GM12878 (cell line): Measurements from ENCODE around the gene SLC1A1. TPM values are rescaled to one million over a fixed set of nuclear protein-coding genes. Genes with fewer than 3 reads are reported as not detected.

ENCODE experiments used
- ATAC-seq: fragments of 200-7000 bp; cut with Tn5 transposase; 3 replicates; pipeline ENCODE4 v1.9.1; 2020; ENCODE audit warnings: mild to moderate bottlenecking, moderate library complexity
- BruUV-seq: library from RNA; stranded (reverse); fragments of 400-500 nt; replicated peaks from 2 replicates; lab custom pipeline; 2021; lab: Mats Ljungman, UMichigan
- CTCF ChIA-PET: fragments of 300-600 bp; sonication (Branson Sonifier 250); formaldehyde crosslinking; extraction: SDS; loops from one replicate; lab custom pipeline; 2021; ENCODE audit warnings: inconsistent platforms; lab: Yijun Ruan, JAX
- POLR2A ChIA-PET: fragments of 350-600 bp; formaldehyde crosslinking; extraction: SDS; loops from one replicate; lab custom pipeline; 2021; ENCODE audit warnings: inconsistent platforms; lab: Charles Lee
- RAD21 ChIA-PET: fragments of 300-600 bp; sonication (Branson Sonifier 250); formaldehyde crosslinking; loops from one replicate; lab custom pipeline; 2023; ENCODE audit warnings: antibody characterized with exemption; ENCODE audit not compliant: unreplicated experiment; lab: Charles Lee
- SMC1A ChIA-PET: fragments of 300-600 bp; sonication (Branson Sonifier 250); formaldehyde crosslinking; loops from one replicate; lab custom pipeline; 2023; ENCODE audit not compliant: unreplicated experiment, uncharacterized antibody; lab: Charles Lee
- DNase-seq: peaks from one replicate; pipeline ENCODE4 v3.0.0-alpha.2; 2011; ENCODE audit warnings: low read depth, low spot score
- FAIRE-seq: peaks from 3 replicates; lab custom pipeline; 2011; peaks lifted over from hg19 to GRCh38; lab: Jason Lieb, UNC
- H2AFZ ChIP-seq: 2 replicates; pipeline ENCODE4 v1.6.0; 2011; ENCODE audit warnings: low read depth, low read length, control low read depth; ENCODE audit not compliant: control insufficient read depth
- H3K27ac ChIP-seq: 2 replicates; pipeline ENCODE4 v1.5.1; 2011; ENCODE audit warnings: control low read depth; ENCODE audit not compliant: control insufficient read depth, insufficient read depth
- H3K27me3 ChIP-seq, 2 experiments: replicated peaks in 1 of 2; 2 replicates each; pipeline versions ENCODE4 v1.6.0 to v1.6.1; 2011; ENCODE audit warnings: low read length in 1 of 2; ENCODE audit not compliant: control insufficient read depth in 2 of 2, insufficient read depth in 2 of 2
- H3K36me3 ChIP-seq, 2 experiments: 2 replicates each; pipeline ENCODE4 v1.5.1; 2011; ENCODE audit warnings: low read length in 1 of 2; ENCODE audit not compliant: control insufficient read depth in 2 of 2, insufficient read depth in 2 of 2
- H3K4me1 ChIP-seq: 2 replicates; pipeline ENCODE4 v1.6.1; 2011; ENCODE audit warnings: mild to moderate bottlenecking, low read length, moderate library complexity, mixed read lengths; ENCODE audit not compliant: control insufficient read depth, insufficient read depth
- H3K4me2 ChIP-seq: 2 replicates; pipeline ENCODE4 v1.6.0; 2011; ENCODE audit warnings: control low read depth; ENCODE audit not compliant: control insufficient read depth, insufficient read depth
- H3K4me3 ChIP-seq: fragments of 200-600 bp; sonication (generic); 2 replicates; pipeline ENCODE4 v1.5.1; 2016
- H3K79me2 ChIP-seq: 2 replicates; pipeline ENCODE4 v1.6.0; 2011; ENCODE audit warnings: low read length; ENCODE audit not compliant: control insufficient read depth, insufficient read depth
- H3K9ac ChIP-seq: 2 replicates; pipeline ENCODE4 v1.8.0; 2011; ENCODE audit warnings: low read length, control low read depth, mixed read lengths; ENCODE audit not compliant: control insufficient read depth, insufficient read depth
- H3K9me3 ChIP-seq: replicated peaks from 3 replicates; pipeline ENCODE4 v1.5.1; 2011; ENCODE audit warnings: mild to moderate bottlenecking, low read length; ENCODE audit not compliant: control insufficient read depth, insufficient read depth
- H4K20me1 ChIP-seq: 2 replicates; pipeline ENCODE4 v1.6.0; 2011; ENCODE audit not compliant: control insufficient read depth, insufficient read depth
- CBX3 ChIP-seq: fragments of 200-600 bp; sonication (generic); IDR thresholded peaks from 2 replicates; pipeline ENCODE4 v1.6.1; 2016; ENCODE audit warnings: low read depth, borderline replicate concordance
- NBN ChIP-seq: fragments of 450-650 bp; IDR thresholded peaks from 2 replicates; pipeline ENCODE4 v1.6.1; 2016
- NR2C2 ChIP-seq: IDR thresholded peaks from 2 replicates; pipeline ENCODE4 v1.6.1; 2011; ENCODE audit warnings: borderline replicate concordance, low read depth; ENCODE audit not compliant: control insufficient read depth, insufficient read length
- RB1 ChIP-seq: fragments of 450-650 bp; formaldehyde crosslinking; IDR thresholded peaks from 2 replicates; pipeline ENCODE4 v1.6.1; 2017; ENCODE audit warnings: mild to moderate bottlenecking, borderline replicate concordance
- RFX5 ChIP-seq: IDR thresholded peaks from 2 replicates; pipeline ENCODE4 v1.6.1; 2011; ENCODE audit warnings: low read depth, low read length, improper control_type of control experiment
- ZBTB4 ChIP-seq: fragments of 450-650 bp; formaldehyde crosslinking; IDR thresholded peaks from 2 replicates; pipeline ENCODE4 v1.4.0; 2022; ENCODE audit warnings: mild to moderate bottlenecking, moderate library complexity
- ZNF24 ChIP-seq: fragments of 450-650 bp; IDR thresholded peaks from 2 replicates; pipeline ENCODE4 v1.6.1; 2017; ENCODE audit warnings: antibody characterized with exemption, mild to moderate bottlenecking
- ZNF274 ChIP-seq: IDR thresholded peaks from one replicate; pipeline ENCODE4 v1.8.0; 2011; ENCODE audit not compliant: insufficient read length, insufficient read depth
- WGBS: methylation state at CpG from one replicate; pipeline ENCODE4 v1.1.6; 2016; ENCODE audit warnings: low lambda C conversion rate; ENCODE audit not compliant: insufficient replicate concordance, insufficient coverage; ENCODE audit errors: missing lambda C conversion rate; 5-methylcytosine and 5-hydroxymethylcytosine counted together
- in situ Hi-C: fragments of 300-500 bp; cut with MboI; formaldehyde crosslinking; loops from 9 replicates; pipeline ENCODE4 v1.14.3; 2018; ENCODE audit warnings: mixed read lengths
- intact Hi-C: fragments of 100-400 bp; cut with micrococcal nuclease; formaldehyde crosslinking; loops from one replicate; pipeline ENCODE4 v1.14.2; 2022; ENCODE audit not compliant: unreplicated experiment
- polyA plus RNA-seq, 11 experiments: library from polyadenylated mRNA; depleted of rRNA in 4 of 11; unstranded in 6 of 11; stranded (reverse) in 5 of 11; fragments of >200 nt; fragmentation: Nextera tagmentation in 4 of 11; fragmentation: Illumina TruSeq in 1 of 11; extraction: Ambion mirVana in 4 of 11; extraction: Trizol in 1 of 11; gene quantifications; 1 replicate in 1 of 11; 2 replicates in 10 of 11; pipeline versions ENCODE4 v1.2.1 to v1.2.3, GENCODE V29; 2011 to 2016; ENCODE audit warnings: inconsistent platforms in 2 of 11, missing spikeins in 2 of 11, low read depth in 1 of 11
- total RNA-seq, 4 experiments: library from RNA; depleted of rRNA in 3 of 4; stranded (reverse); fragments of >200 nt in 3 of 4; fragmentation: Illumina TruSeq in 1 of 4; extraction: Trizol in 1 of 4; gene quantifications; 2 replicates each; pipeline versions ENCODE4 v1.2.1 to v1.2.3, GENCODE V29; 2013 to 2021
- TF ChIP-seq, protein P1 (sequence below): fragments of 450-650 bp; IDR thresholded peaks from 2 replicates; pipeline ENCODE4 v1.6.1; 2016; ENCODE audit warnings: mild to moderate bottlenecking, moderate library complexity, borderline replicate concordance
- TF ChIP-seq, protein P2 (sequence below): IDR thresholded peaks from 2 replicates; pipeline ENCODE4 v1.6.1; 2011; ENCODE audit warnings: mild to moderate bottlenecking, low read depth, low read length, moderate library complexity; ENCODE audit not compliant: insufficient replicate concordance
- TF ChIP-seq, protein P3 (sequence below): fragments of 450-650 bp; IDR thresholded peaks from 2 replicates; pipeline ENCODE4 v1.6.1; 2017; ENCODE audit warnings: antibody characterized with exemption, mild to moderate bottlenecking, moderate library complexity

SLC1A1 gene
- total and polyA plus RNA-seq, 10 of the 15 experiments (the other 5 are each of a cell fraction or from before 2014, with no cell fraction given): 4.2 to 24.9 (median 18.3) TPM

GRCh38 chr9:4553951-4554381 is 63.7 kb downstream of the SLC1A1 start (continued):
- TF ChIP-seq, protein P1, sequence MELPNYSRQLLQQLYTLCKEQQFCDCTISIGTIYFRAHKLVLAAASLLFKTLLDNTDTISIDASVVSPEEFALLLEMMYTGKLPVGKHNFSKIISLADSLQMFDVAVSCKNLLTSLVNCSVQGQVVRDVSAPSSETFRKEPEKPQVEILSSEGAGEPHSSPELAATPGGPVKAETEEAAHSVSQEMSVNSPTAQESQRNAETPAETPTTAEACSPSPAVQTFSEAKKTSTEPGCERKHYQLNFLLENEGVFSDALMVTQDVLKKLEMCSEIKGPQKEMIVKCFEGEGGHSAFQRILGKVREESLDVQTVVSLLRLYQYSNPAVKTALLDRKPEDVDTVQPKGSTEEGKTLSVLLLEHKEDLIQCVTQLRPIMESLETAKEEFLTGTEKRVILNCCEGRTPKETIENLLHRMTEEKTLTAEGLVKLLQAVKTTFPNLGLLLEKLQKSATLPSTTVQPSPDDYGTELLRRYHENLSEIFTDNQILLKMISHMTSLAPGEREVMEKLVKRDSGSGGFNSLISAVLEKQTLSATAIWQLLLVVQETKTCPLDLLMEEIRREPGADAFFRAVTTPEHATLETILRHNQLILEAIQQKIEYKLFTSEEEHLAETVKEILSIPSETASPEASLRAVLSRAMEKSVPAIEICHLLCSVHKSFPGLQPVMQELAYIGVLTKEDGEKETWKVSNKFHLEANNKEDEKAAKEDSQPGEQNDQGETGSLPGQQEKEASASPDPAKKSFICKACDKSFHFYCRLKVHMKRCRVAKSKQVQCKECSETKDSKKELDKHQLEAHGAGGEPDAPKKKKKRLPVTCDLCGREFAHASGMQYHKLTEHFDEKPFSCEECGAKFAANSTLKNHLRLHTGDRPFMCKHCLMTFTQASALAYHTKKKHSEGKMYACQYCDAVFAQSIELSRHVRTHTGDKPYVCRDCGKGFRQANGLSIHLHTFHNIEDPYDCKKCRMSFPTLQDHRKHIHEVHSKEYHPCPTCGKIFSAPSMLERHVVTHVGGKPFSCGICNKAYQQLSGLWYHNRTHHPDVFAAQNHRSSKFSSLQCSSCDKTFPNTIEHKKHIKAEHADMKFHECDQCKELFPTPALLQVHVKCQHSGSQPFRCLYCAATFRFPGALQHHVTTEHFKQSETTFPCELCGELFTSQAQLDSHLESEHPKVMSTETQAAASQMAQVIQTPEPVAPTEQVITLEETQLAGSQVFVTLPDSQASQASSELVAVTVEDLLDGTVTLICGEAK: no peak

GRCh38 chr9:4555236-4555635 is 65.0 kb downstream of the SLC1A1 start:
- Histone ChIP-seq H4K20me1 (no peaks in the 10 kb centered on the region), H3K9me3 (no peaks in the 10 kb centered on the region), H3K27ac (no peak overlapping the region), H3K4me3 (no peak overlapping the region), H3K79me2 (no peaks in the 10 kb centered on the region), H3K4me1 (peaks cover 15% of the 10 kb centered on the region), H3K4me2 (no peak overlapping the region), H2AFZ (no peak overlapping the region), H3K27me3 (no peaks in the 10 kb centered on the region), H3K9ac (no peak overlapping the region), H3K36me3 (no peaks in the 10 kb centered on the region; a peak in 1 of 4 replicates)
- FAIRE-seq: no peak
- BruUV-seq: no TSS peak
- in situ Hi-C loops (no loop called here), intact Hi-C loops (no loop called here)
- CTCF ChIA-PET: no interaction called here
- POLR2A ChIA-PET: no interaction called here
- no peak for DNase-seq
- ATAC-seq: no peak
- SMC1A ChIA-PET: interaction anchor here (0.8 to 1.2 kb wide), 2 partner anchors 20 to 39 kb away, joined by 3 read pairs; no protein-coding TSS in a partner anchor
- RAD21 ChIA-PET: no interaction called here
- WGBS: 45% methylated on average over 2 of the region's 2 CpGs
- TF ChIP-seq, protein P2, sequence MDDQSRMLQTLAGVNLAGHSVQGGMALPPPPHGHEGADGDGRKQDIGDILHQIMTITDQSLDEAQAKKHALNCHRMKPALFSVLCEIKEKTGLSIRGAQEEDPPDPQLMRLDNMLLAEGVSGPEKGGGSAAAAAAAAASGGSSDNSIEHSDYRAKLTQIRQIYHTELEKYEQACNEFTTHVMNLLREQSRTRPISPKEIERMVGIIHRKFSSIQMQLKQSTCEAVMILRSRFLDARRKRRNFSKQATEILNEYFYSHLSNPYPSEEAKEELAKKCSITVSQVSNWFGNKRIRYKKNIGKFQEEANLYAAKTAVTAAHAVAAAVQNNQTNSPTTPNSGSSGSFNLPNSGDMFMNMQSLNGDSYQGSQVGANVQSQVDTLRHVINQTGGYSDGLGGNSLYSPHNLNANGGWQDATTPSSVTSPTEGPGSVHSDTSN: no peak
- TF ChIP-seq, protein P3, sequence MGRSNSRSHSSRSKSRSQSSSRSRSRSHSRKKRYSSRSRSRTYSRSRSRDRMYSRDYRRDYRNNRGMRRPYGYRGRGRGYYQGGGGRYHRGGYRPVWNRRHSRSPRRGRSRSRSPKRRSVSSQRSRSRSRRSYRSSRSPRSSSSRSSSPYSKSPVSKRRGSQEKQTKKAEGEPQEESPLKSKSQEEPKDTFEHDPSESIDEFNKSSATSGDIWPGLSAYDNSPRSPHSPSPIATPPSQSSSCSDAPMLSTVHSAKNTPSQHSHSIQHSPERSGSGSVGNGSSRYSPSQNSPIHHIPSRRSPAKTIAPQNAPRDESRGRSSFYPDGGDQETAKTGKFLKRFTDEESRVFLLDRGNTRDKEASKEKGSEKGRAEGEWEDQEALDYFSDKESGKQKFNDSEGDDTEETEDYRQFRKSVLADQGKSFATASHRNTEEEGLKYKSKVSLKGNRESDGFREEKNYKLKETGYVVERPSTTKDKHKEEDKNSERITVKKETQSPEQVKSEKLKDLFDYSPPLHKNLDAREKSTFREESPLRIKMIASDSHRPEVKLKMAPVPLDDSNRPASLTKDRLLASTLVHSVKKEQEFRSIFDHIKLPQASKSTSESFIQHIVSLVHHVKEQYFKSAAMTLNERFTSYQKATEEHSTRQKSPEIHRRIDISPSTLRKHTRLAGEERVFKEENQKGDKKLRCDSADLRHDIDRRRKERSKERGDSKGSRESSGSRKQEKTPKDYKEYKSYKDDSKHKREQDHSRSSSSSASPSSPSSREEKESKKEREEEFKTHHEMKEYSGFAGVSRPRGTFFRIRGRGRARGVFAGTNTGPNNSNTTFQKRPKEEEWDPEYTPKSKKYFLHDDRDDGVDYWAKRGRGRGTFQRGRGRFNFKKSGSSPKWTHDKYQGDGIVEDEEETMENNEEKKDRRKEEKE: no peak
- TF ChIP-seq CBX3 (no peak), ZNF274 (no peak), RB1 (no peak), ZNF24 (no peak), NR2C2 (no peak), NBN (no peak), RFX5 (no peak), ZBTB4 (CRISPR knock-in tag) (no peak)
